BJ (cell line): ENCODE results near the gene SLC16A5. TPM values are rescaled to one million over a fixed set of nuclear protein-coding genes. Genes with fewer than 3 reads are reported as not detected.
"Not testable (repeated sequence)": the region's sequence is repeated elsewhere in the genome, so short reads cannot be mapped to it uniquely, and the experiment has no call there.

ENCODE experiments used
- CTCF ChIA-PET: fragments of 350-600 bp; formaldehyde crosslinking; extraction: SDS; loops from one replicate; lab custom pipeline; 2021; ENCODE audit warnings: antibody characterized with exemption, inconsistent platforms; lab: Yijun Ruan, JAX
- POLR2A ChIA-PET: fragments of 300-600 bp; sonication (Branson Sonifier 250); formaldehyde crosslinking; extraction: SDS; loops from one replicate; lab custom pipeline; 2021; ENCODE audit warnings: antibody characterized with exemption; lab: Charles Lee
- DNase-seq: peaks from one replicate; pipeline ENCODE4 v3.0.0-alpha.2; 2011; ENCODE audit warnings: low read depth
- H3K27me3 ChIP-seq: 2 replicates; pipeline ENCODE4 v1.6.0; 2011; ENCODE audit warnings: low read length; ENCODE audit not compliant: control insufficient read depth, insufficient read depth
- H3K36me3 ChIP-seq: 2 replicates; pipeline ENCODE4 v1.5.1; 2011; ENCODE audit warnings: low read length; ENCODE audit not compliant: control insufficient read depth, insufficient read depth
- H3K4me3 ChIP-seq: 2 replicates; pipeline ENCODE4 v1.5.1; 2011; ENCODE audit warnings: low read depth, mild to moderate bottlenecking, control low read depth, low read length
- polyA plus RNA-seq: library from polyadenylated mRNA; depleted of rRNA; stranded (reverse); fragments of >200 nt; gene quantifications from 2 replicates; pipeline ENCODE4 v1.2.3, GENCODE V29; 2011
- TF ChIP-seq, protein P1 (sequence below): IDR thresholded peaks from 2 replicates; pipeline ENCODE4 v1.5.1; 2011; ENCODE audit warnings: low read depth, mild to moderate bottlenecking, control low read depth, inconsistent platforms, low read length, moderate library complexity; ENCODE audit not compliant: insufficient read depth

Gene SLC16A5
- polyA plus RNA-seq, 1 experiment, result 18.3 TPM

DNA sequence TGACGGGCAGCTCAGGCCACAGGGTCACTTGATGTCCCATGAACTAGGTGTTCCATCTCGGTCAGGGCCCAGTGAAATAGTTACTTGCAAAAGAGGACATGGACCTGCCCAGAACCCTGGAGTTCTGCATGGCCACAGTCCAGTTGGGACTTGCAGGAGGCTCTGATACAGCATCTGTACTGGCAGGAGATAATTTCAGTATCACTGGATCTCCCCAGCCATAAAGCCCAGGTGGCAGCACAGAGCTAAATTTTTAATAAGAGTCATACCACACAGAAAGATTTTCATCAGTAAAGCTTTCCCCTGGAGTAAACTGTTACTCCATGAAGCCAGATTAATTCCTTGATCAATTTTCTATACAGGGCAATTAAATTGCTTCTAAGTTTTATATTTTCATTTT is 18.0 kb upstream of the SLC16A5 start:
- ChIA-PET CTCF (interaction anchor here (0.5 to 7.9 kb wide), 18 partner anchors 9 to 160 kb away, joined by 3 to 60 read pairs (median 4); partner anchors contain the start of genes ARMC7, NT5C and SLC16A5), POLR2A (no interaction called here)
- no peak for DNase-seq
- no peak overlapping the region for H3K4me3 ChIP-seq
- TF ChIP-seq, protein P1, sequence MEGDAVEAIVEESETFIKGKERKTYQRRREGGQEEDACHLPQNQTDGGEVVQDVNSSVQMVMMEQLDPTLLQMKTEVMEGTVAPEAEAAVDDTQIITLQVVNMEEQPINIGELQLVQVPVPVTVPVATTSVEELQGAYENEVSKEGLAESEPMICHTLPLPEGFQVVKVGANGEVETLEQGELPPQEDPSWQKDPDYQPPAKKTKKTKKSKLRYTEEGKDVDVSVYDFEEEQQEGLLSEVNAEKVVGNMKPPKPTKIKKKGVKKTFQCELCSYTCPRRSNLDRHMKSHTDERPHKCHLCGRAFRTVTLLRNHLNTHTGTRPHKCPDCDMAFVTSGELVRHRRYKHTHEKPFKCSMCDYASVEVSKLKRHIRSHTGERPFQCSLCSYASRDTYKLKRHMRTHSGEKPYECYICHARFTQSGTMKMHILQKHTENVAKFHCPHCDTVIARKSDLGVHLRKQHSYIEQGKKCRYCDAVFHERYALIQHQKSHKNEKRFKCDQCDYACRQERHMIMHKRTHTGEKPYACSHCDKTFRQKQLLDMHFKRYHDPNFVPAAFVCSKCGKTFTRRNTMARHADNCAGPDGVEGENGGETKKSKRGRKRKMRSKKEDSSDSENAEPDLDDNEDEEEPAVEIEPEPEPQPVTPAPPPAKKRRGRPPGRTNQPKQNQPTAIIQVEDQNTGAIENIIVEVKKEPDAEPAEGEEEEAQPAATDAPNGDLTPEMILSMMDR, result peak; percentile 56
- H3K36me3 ChIP-seq, result peaks cover under 1% of the 10 kb centered on the region; the same call in 1 of the 2 replicates
- no peaks in the 10 kb centered on the region for H3K27me3 ChIP-seq

DNA sequence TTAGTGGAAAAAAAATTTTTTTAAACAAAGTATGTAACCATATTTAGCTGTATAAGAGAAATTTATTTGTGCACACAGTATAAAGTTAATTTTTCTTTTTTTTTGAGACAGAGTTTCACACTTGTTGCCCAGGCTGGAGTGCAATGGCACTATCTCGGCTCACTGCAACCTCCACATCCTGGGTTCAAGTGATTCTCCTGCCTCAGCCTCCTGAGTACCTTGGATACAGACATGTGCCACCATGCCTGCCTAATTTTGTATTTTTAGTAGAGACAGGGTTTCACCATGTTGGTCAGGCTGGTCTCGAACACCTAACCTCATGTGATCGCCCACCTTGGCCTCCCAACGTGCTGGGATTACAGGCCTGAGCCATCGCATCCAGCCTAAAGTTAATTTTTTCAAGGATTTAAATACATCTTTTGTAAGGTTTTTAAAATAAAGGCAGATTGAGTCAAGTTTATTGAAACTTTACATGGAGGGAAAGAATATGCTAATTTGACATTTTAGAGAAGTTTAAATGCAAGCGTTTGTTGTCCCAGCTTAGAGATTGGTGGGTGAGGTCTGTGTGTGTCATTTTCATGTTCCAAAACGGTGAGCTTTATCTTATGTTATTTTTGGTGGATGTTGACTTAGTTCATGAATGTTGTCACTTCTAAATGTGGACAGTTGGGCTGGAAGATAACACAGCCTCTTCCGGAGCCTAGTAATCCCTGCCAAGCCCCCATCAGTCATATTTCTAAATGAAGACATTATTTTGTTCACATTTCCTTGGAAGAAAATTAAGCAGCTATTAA is 16.1 kb upstream of the SLC16A5 start:
- H3K4me3 ChIP-seq, DNase-seq, H3K36me3 ChIP-seq, POLR2A ChIA-PET, H3K27me3 ChIP-seq: not testable (repeated sequence)
- CTCF ChIA-PET, result interaction anchor here (1.5 to 7.9 kb wide), 4 partner anchors 11 to 42 kb away, joined by 6 to 60 read pairs (median 7); no protein-coding TSS in a partner anchor

DNA sequence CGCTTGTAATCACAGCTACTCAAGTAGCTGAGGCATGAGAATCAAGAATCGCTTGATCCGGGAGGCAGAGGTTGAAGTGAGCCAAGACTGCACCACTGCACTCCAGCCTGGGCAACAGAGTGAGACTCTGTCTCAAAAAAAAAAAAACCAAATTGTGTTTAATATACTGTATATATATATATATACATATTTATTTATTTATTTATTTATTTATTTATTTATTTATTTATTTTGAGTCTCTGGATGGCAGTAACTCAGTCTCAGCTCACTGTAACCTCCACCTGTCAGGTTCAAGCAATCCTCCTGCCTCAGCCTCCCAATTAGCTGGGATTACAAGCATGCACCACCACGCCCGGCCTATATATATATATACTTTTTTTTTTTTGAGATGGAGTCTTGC is 14.8 kb upstream of the SLC16A5 start:
- H3K4me3 ChIP-seq, H3K36me3 ChIP-seq, H3K27me3 ChIP-seq, DNase-seq, POLR2A ChIA-PET: not testable (repeated sequence)
- CTCF ChIA-PET, result interaction anchor here (1.5 to 7.9 kb wide), 4 partner anchors 12 to 41 kb away, joined by 6 to 60 read pairs (median 6); no protein-coding TSS in a partner anchor

DNA sequence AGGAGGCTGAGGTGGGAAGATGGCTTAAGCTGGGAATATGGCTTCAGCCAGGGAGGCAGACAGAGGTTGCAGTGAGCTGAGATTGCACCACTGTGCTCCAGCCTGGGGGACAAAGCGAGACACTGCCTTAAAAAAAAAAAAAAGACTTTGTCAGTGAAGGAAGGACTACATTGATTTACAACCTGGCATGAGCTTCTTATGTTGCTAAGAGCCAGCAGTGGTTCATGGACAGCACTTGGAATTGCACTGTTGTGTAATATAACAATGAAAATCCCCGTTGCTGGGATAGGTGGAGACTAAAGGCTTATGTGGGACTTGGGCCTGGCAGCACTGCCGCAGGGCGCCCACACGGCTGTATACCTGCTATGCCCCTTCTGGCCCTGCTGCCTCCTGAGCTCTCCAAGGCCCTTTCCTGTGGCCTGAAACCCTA is 14.1 kb upstream of the SLC16A5 start:
- ChIA-PET POLR2A (interaction anchor here (0.6 kb wide), 2 partner anchors 17 to 31 kb away, joined by 3 read pairs; no protein-coding TSS in a partner anchor), CTCF (interaction anchor here (0.6 to 7.9 kb wide), 4 partner anchors 13 to 111 kb away, joined by 3 to 60 read pairs (median 5); no protein-coding TSS in a partner anchor)
- H3K4me3 ChIP-seq, result no peak overlapping the region
- H3K36me3 ChIP-seq, result no peaks in the 10 kb centered on the region
- no peaks in the 10 kb centered on the region for H3K27me3 ChIP-seq
- TF ChIP-seq, protein P1, result no peak
- DNase-seq, result no peak

DNA sequence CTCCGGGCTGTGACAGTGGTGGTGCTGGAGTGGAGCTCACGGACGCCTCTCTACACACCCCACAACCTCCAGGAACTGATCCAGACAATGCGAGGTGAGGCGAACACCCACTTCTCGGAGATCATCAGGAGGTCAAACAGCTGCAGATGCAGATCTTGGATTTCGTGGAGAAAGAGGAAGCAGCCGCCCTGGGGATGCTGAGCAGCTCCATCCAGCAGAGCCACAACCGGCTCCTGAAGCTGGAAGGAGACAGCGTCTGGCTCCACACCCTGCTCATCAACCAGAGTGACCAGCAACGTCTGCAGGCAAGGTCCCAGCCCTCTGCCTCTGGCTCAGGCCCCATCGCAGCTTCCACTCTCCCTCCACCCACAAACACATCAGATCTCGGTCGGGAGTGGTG is 13.2 kb upstream of the SLC16A5 start:
- DNase-seq, result no peak
- H3K36me3 ChIP-seq, result no peaks in the 10 kb centered on the region
- no peak overlapping the region for H3K4me3 ChIP-seq
- H3K27me3 ChIP-seq, result no peaks in the 10 kb centered on the region
- CTCF ChIA-PET, result interaction anchor here (0.7 to 1.7 kb wide), 3 partner anchors 14 to 96 kb away, joined by 3 to 7 read pairs (median 3); no protein-coding TSS in a partner anchor
- TF ChIP-seq, protein P1, result no peak
- POLR2A ChIA-PET, result no interaction called here
